T1000 (cell line): ENCODE results near the gene GTF2IRD1.
"Not testable (repeated sequence)": the region's sequence is repeated elsewhere in the genome, so short reads cannot be mapped to it uniquely, and the experiment has no call there.

Experiments used
- DNase-seq: peaks from one replicate; lab custom pipeline; 2025; ENCODE audit warnings: mixed read lengths; lab: John Stamatoyannopoulos, UW

The GTF2IRD1 gene

GRCh38 chr7:74430409-74430808 is 23.3 kb upstream of the GTF2IRD1 start:
- not testable (repeated sequence) for DNase-seq

- no peak for DNase-seq
Measured at GRCh38 chr7:74430961-74431466, 22.7 kb upstream of the GTF2IRD1 start.

- DNase-seq: not testable (repeated sequence)
Measured at GRCh38 chr7:74437291-74437571, 16.5 kb upstream of the GTF2IRD1 start.

DNA sequence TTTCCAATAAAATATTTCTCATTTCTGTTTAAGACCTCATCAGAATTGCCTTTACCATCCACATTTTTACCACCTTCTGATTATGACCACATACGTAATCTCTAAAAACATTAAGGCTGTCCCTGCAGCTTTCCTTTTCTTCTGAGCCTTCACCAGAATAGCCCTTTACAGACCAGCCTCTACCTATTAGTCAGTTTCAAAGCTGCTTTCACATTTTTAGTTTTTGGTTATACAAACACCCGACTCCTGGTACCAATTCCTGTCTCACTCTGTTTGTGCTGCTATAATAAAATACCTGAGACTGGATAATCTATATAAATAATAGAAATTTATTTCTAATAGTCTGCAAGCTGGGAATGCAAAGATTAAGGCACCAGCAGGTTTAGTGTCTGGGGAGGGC is 15.4 kb upstream of the GTF2IRD1 start:
- no peak for DNase-seq

DNA sequence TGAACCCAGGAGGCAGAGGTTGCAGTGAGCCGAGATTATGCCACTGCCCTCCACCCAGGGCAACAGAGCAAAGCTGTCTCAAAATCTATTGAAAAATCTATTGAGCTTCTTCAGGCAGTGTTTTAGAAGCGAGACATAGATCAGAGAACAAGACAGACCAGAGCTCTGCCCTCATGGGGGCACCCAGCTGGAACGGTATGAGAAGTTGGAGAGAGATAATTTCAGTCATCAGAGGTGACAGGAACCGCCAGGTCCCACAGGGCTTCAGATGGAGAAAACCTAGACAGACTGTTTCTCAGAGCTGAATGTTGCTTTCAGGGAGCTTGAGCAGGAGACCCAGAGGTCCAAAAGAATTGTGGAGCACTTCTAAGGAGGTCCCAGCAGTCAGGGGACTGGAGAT is 14.2 kb upstream of the GTF2IRD1 start:
- no peak for DNase-seq

- not testable (repeated sequence) for DNase-seq
Measured at GRCh38 chr7:74440143-74440542, 13.6 kb upstream of the GTF2IRD1 start.

- DNase-seq: no peak
Measured at GRCh38 chr7:74441801-74442200, 11.9 kb upstream of the GTF2IRD1 start.

- DNase-seq: no peak
Measured at GRCh38 chr7:74443543-74444247, 10.0 kb upstream of the GTF2IRD1 start.

DNA sequence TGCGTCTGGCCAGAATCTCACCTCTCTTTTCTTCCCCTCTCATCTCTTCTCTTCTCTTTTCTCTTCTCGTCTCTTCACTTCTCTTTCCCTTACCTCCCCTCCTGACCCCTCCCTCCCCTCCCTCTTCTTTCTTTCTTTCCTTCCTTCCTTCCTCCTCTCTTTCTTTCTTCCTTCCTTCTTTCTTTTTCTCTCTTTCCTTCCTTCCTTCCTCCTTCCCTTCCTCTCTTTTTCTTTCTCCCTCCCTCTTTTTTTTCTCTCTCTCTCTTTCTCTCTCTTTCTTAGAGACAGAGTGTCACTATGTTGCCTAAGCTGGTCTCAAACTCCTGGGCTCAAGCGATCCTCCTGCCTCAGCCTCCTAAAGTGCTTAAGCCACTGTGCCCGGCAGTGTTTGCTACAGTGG is 4.6 kb upstream of the GTF2IRD1 start:
- DNase-seq: no peak

- no peak for DNase-seq
Measured at GRCh38 chr7:74449809-74450397, 3.8 kb upstream of the GTF2IRD1 start.

GRCh38 chr7:74452748-74453321 is 871 bp upstream of the GTF2IRD1 start:
- no peak for DNase-seq

GRCh38 chr7:74454021-74454924 is 567 bp downstream of the GTF2IRD1 start:
- DNase-seq: no peak

- DNase-seq: no peak
Measured at GRCh38 chr7:74454925-74455288, 1.2 kb downstream of the GTF2IRD1 start.

DNA sequence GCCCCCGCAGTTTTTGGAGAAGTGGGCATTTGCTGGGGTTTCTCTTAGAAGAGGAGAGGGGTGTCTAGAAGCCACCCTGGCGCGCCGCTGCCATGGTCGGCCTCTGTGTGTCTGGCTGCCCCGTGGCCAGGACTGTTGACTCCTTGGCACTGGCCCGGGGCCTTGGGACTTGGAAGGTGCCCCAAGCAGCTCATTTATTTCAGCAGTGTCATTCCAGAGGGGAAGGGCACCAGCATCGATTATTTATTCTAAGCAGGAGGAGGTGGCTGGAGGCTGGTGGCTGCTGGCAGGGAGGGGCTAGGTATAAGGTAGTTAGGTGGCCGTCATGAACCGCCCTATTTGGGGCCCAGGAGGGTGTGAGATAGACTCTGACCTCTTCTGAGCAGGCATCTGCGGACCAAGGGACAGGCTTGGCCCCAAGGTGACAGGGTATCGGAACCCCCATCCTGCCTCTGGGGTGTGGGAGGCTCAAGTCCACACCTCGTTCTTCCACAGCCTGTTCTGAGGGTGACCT is 1.6 kb downstream of the GTF2IRD1 start:
- DNase-seq: no peak

GRCh38 chr7:74455928-74456327 is 2.2 kb downstream of the GTF2IRD1 start:
- no peak for DNase-seq

- DNase-seq: no peak
Measured at GRCh38 chr7:74457007-74457406, 3.3 kb downstream of the GTF2IRD1 start.

GRCh38 chr7:74461970-74462706 is 8.4 kb downstream of the GTF2IRD1 start:
- no peak for DNase-seq

- no peak for DNase-seq
Measured at GRCh38 chr7:74462707-74463100, 9.0 kb downstream of the GTF2IRD1 start.

GRCh38 chr7:74464931-74465886 is 11.5 kb downstream of the GTF2IRD1 start:
- no peak for DNase-seq

DNA sequence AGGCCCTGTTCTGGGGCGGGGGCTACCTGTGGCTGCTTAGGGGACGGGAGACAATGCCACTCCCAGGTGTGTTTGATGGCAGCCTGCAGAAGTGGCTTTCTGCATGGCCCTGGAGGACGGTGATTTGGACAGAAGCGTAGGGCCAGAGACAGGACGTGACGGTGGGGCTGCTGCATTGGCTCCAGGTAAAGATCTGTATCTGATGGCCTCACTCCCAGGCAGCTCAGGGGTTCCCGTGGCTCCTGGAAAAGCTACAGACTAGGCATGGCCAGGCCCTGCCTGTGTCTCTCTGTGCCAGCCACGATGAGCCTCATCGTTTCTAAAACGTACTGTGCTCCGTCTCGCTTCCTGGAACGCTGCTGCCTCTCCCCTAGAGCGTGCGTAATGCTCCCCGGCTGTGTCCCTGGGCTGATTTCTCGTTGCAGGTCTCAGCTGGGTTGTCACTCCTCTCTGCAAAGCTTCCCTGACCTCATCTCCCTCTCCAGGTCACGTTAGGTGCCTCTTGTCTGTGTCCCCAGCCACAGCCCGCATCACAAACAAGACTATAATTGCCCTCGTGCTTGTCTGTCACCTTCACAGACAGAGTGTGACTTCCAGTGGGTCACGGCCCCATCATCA is 12.6 kb downstream of the GTF2IRD1 start:
- no peak for DNase-seq
